ENCODE data around the gene UBL3.

UBL3 gene

DNA sequence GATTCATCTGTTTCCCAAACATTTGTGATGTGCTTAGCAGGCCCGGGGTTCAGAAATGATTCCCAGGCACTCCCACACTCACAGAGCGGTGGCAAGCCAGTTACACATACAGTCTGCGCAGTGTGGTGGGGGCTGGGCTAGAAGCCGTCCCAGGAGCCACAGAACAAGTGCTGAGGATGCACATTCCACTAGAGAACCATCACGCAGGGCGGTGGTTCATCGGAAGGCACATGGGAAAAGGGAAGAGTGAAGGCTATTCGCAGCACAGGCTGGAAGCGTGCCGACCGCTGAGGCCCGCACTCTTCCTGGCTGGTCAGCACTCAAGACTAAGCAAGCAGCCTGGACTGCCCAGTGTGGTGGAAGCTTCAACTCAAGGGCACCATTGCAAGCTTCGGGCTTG is 128.7 kb downstream of the UBL3 start:
- no peak for DNase-seq (ENCODE audit: low read depth, low spot score)
- Histone ChIP-seq H3K27me3 (ENCODE audit: control insufficient read depth, insufficient read depth, low read length) (no peaks in the 10 kb centered on the region), H3K4me3 (ENCODE audit: low read length) (no peak overlapping the region), H3K36me3 (ENCODE audit: control insufficient read depth, insufficient read depth, low read length) (no peaks in the 10 kb centered on the region), H3K4me1 (ENCODE audit: control insufficient read depth, insufficient read depth, low read length) (peaks cover 2% of the 10 kb centered on the region; the same call in 1 of the 2 replicates), H3K9me3 (ENCODE audit: control insufficient read depth, insufficient read depth, low read length) (no peaks in the 10 kb centered on the region), H3K27ac (ENCODE audit: low read length) (no peak overlapping the region)
- no CpG with 5 or more reads among the region's 13 CpGs for WGBS (ENCODE audit: insufficient coverage, insufficient read length)

GRCh38 chr13:29718694-29719093 is 131.7 kb downstream of the UBL3 start:
- no CpG with 5 or more reads among the region's 1 CpG for WGBS (ENCODE audit: insufficient coverage, insufficient read length)
- H3K36me3 ChIP-seq (ENCODE audit: control insufficient read depth, insufficient read depth, low read length), result no peaks in the 10 kb centered on the region

DNA sequence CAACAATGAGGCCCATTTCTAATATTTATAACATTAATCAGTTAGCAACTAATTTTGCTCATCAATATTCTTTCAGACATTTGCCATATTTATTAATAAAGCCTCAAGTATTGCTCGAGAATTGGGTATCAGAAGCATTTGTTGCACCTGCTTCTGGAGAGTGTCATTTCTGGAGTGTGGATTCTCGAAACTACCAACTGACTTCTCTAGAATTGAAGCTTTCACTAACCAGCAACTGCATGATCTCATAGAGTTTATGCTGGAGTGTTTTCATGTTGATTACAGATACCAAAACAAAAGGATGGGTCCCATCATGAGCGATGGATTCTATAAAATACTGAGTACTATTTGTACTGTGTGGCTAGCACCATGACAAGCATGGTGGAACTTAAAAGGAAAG is 133.9 kb downstream of the UBL3 start:
- WGBS (ENCODE audit: insufficient coverage, insufficient read length), result no CpG with 5 or more reads among the region's 3 CpGs
- Histone ChIP-seq H3K4me3 (ENCODE audit: low read length) (no peak overlapping the region), H3K27ac (ENCODE audit: low read length) (no peak overlapping the region), H3K36me3 (ENCODE audit: control insufficient read depth, insufficient read depth, low read length) (no peaks in the 10 kb centered on the region), H3K4me1 (ENCODE audit: control insufficient read depth, insufficient read depth, low read length) (no peaks in the 10 kb centered on the region), H3K27me3 (ENCODE audit: control insufficient read depth, insufficient read depth, low read length) (no peaks in the 10 kb centered on the region), H3K9me3 (ENCODE audit: control insufficient read depth, insufficient read depth, low read length) (no peaks in the 10 kb centered on the region)
- no peak for DNase-seq (ENCODE audit: low read depth, low spot score)

More at GRCh38 chr13:29718694-29719093, 131.7 kb downstream of the UBL3 start:
- DNase-seq (ENCODE audit: low read depth, low spot score), result no peak
- Histone ChIP-seq H3K9me3 (ENCODE audit: control insufficient read depth, insufficient read depth, low read length) (no peaks in the 10 kb centered on the region), H3K27me3 (ENCODE audit: control insufficient read depth, insufficient read depth, low read length) (no peaks in the 10 kb centered on the region), H3K4me1 (ENCODE audit: control insufficient read depth, insufficient read depth, low read length) (peaks cover 2% of the 10 kb centered on the region; the same call in 1 of the 2 replicates), H3K4me3 (ENCODE audit: low read length) (no peak overlapping the region), H3K27ac (ENCODE audit: low read length) (no peak overlapping the region)

Data from iPS DF 6.9 (cell line).